Epithelial cell of esophagus (primary cell): ENCODE data around the gene ATPAF1.
"Not testable (repeated sequence)": the region's sequence is repeated elsewhere in the genome, so short reads cannot be mapped to it uniquely, and the experiment has no call there.

Experiments
- DNase-seq: peaks from one replicate; pipeline ENCODE4 v3.0.0; 2010; ENCODE audit warnings: low read depth
- H3K4me3 ChIP-seq: 2 replicates; pipeline ENCODE4 v1.5.1; 2011; ENCODE audit warnings: mild to moderate bottlenecking, low read length, control low read depth
- TF ChIP-seq, protein P1 (sequence below): IDR thresholded peaks from 2 replicates; pipeline ENCODE4 v1.5.1; 2011; ENCODE audit warnings: low read depth, mild to moderate bottlenecking, low read length, control low read depth, inconsistent platforms; ENCODE audit not compliant: insufficient read depth; ENCODE audit errors: missing control alignments

ATPAF1 gene

DNA sequence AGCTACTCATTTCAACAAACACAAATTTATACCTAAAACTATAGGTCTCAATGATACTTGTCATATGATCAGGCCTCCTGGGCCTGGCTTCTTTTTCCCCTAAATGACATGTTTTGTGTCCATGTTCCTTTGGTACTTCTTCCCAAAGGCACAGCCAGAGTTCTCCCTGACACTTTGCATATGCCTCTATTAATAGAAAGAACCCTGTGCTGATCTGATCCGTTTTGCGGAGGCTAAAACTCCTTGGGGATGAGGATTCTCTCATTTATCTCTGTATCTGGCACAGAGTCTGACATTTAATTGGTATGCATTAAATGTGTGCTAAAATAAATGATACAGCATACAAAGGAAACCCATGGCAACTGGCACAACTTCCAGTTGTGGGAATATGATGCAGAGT, 11.5 kb downstream of the ATPAF1 start:
- DNase-seq: no peak
- TF ChIP-seq, protein P1, sequence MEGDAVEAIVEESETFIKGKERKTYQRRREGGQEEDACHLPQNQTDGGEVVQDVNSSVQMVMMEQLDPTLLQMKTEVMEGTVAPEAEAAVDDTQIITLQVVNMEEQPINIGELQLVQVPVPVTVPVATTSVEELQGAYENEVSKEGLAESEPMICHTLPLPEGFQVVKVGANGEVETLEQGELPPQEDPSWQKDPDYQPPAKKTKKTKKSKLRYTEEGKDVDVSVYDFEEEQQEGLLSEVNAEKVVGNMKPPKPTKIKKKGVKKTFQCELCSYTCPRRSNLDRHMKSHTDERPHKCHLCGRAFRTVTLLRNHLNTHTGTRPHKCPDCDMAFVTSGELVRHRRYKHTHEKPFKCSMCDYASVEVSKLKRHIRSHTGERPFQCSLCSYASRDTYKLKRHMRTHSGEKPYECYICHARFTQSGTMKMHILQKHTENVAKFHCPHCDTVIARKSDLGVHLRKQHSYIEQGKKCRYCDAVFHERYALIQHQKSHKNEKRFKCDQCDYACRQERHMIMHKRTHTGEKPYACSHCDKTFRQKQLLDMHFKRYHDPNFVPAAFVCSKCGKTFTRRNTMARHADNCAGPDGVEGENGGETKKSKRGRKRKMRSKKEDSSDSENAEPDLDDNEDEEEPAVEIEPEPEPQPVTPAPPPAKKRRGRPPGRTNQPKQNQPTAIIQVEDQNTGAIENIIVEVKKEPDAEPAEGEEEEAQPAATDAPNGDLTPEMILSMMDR: no peak
- no peak overlapping the region for H3K4me3 ChIP-seq

GRCh38 chr1:46655848-46656247, 12.3 kb downstream of the ATPAF1 start:
- H3K4me3 ChIP-seq: no peak overlapping the region
- TF ChIP-seq, protein P1: no peak
- no peak for DNase-seq

GRCh38 chr1:46654698-46655097, 13.5 kb downstream of the ATPAF1 start:
- not testable (repeated sequence) for H3K4me3 ChIP-seq, DNase-seq

GRCh38 chr1:46654012-46654411, 14.2 kb downstream of the ATPAF1 start:
- H3K4me3 ChIP-seq: no peak overlapping the region
- DNase-seq: no peak
- TF ChIP-seq, protein P1: no peak

GRCh38 chr1:46653405-46653958, 14.7 kb downstream of the ATPAF1 start:
- TF ChIP-seq, protein P1: no peak
- no peak overlapping the region for H3K4me3 ChIP-seq
- no peak for DNase-seq

- TF ChIP-seq, protein P1: no peak
- peak; percentile 53 for DNase-seq
- no peak overlapping the region for H3K4me3 ChIP-seq
Observed at GRCh38 chr1:46652321-46653100, 15.7 kb downstream of the ATPAF1 start.

GRCh38 chr1:46651152-46651551, 17.0 kb downstream of the ATPAF1 start:
- H3K4me3 ChIP-seq, DNase-seq: not testable (repeated sequence)

DNA sequence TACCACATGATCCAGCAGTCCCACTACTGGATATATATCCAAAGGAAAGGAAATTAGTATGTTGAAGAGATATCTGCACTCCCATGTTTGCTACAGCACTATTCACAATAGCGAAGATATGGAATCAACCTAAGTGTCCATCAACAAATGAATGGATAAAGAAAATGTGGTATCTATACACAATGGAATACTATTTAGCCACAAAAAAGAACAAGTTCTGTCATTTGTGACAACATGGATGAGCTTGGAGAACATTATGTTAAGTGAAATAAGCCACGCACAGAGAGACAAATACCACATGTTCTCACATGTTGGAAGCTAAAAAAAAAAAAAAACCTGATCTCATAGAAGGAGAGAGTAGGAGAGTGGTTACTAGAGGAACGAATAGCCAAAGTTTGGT, 17.7 kb downstream of the ATPAF1 start:
- DNase-seq: no peak
- H3K4me3 ChIP-seq: no peak overlapping the region
- TF ChIP-seq, protein P1: no peak
